ENCODE data around the gene RRH. TPM values are rescaled to one million over a fixed set of nuclear protein-coding genes. Genes with fewer than 3 reads are reported as not detected.
"Not testable (repeated sequence)": the region's sequence is repeated elsewhere in the genome, so short reads cannot be mapped to it uniquely, and the experiment has no call there.

Gene RRH
- total RNA-seq, 1 experiment from 2014 or later: not detected

DNA sequence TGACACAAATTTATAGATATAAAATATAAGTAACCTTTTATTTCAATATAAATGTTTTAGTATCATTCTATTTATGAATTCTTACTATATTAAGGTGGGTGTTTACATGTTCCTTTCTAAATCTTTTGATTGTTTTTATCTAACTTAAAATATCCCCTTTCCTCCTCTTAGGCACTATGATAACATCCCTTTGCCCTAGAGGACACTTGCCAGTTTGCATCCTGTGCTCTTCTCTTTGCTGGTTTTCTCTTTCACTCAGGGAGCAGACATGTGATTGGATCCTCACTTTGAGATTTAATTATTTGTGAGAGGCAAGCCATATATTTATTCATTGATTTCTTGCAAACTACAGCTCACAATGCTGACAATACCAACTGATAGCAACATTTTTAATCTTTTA lies 36.4 kb downstream of the RRH start:
- 0 out of 2 replicates have a peak, but pooled peaks cover 2% of the 10 kb centered on the region for H3K9me3 ChIP-seq (replicated peaks)
- no peak overlapping the region for H3K4me3 ChIP-seq
- no peak for DNase-seq
- H3K36me3 ChIP-seq: no peaks in the 10 kb centered on the region
- no peaks in the 10 kb centered on the region for H3K4me1 ChIP-seq
- no peak overlapping the region for H3K27ac ChIP-seq
- no peaks in the 10 kb centered on the region for H3K27me3 ChIP-seq

DNA sequence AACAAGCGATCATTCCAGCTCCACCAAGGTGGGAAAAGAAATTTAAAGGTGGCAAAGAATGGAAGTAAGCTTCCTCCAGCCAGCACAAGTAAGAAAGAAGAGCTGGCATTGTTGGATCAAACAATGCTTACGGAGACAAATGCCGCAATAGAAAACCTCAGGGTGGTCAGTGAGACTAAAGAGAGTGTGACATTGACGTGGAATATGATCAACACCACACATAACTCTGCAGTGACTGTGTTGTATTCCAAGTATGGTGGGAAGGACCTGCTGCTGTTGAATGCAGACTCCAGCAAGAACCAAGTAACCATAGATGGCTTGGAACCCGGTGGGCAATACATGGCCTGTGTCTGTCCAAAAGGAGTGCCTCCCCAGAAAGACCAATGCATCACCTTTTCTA lies 42.3 kb downstream of the RRH start:
- no peaks in the 10 kb centered on the region for H3K9me3 ChIP-seq (replicated peaks)
- no peak overlapping the region for H3K4me3 ChIP-seq
- H3K36me3 ChIP-seq: no peaks in the 10 kb centered on the region
- no peak for DNase-seq
- H3K27me3 ChIP-seq: no peaks in the 10 kb centered on the region
- H3K4me1 ChIP-seq: no peaks in the 10 kb centered on the region
- H3K27ac ChIP-seq: no peak overlapping the region

DNA sequence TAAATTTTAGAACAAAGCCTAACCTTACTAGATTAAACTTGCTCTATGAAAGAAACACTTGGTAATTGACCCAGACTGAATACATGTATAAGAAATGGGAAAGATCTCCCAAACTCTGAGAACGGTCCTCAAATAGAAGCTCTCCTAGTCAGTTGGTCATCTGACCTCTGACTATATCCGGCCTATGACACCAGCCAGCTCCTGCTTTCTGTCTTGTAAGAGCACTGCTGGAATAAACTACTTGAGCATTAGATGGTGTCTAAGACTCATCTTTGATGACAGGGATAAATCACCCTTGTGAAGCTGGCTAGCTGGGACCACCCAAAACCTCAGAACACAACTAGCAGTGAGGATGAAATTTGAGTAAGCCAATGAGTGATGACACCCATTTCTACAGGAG lies 44.3 kb downstream of the RRH start:
- Histone ChIP-seq H3K27me3 (no peaks in the 10 kb centered on the region), H3K9me3 (replicated peaks) (no peaks in the 10 kb centered on the region), H3K36me3 (no peaks in the 10 kb centered on the region), H3K4me3 (no peak overlapping the region), H3K27ac (no peak overlapping the region), H3K4me1 (no peaks in the 10 kb centered on the region)
- DNase-seq: no peak

DNA sequence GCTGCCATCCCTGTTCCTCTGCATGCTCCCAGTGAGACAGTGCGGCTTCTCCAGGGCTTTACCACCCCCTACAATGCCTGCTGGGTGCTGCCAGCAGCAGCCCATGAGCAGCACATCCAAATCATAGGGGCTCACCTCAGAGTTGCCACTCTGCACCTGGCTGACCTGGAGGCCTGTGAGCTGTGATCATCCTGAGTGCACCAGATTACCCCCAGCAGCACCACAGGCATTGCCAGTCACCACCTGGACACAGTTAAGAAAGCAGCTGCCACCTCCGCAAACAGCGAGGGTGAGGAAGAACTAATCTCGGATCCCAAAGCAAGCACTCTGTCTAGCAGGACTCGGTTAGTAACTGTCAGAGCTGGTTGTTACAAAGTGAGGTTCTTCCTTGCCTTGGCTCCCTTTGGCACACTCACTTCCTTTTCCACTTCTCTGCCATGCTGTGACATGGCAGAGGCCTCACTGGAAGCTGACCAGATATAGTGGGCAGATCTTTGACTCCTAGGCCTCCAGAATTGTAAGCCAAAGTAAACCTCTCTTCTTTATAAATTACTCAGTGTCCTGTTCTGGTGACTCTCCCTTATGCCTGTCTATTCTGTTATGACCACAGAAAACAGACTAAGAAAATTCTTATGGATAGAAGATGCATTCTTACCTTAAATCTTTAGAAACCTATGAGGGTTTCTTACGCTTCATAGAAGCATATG lies 45.3 kb downstream of the RRH start:
- no peaks in the 10 kb centered on the region for H3K9me3 ChIP-seq (replicated peaks)
- H3K4me3 ChIP-seq: no peak overlapping the region
- no peak overlapping the region for H3K27ac ChIP-seq
- H3K36me3 ChIP-seq: no peaks in the 10 kb centered on the region
- DNase-seq: no peak
- no peaks in the 10 kb centered on the region for H3K4me1 ChIP-seq
- no peaks in the 10 kb centered on the region for H3K27me3 ChIP-seq

DNA sequence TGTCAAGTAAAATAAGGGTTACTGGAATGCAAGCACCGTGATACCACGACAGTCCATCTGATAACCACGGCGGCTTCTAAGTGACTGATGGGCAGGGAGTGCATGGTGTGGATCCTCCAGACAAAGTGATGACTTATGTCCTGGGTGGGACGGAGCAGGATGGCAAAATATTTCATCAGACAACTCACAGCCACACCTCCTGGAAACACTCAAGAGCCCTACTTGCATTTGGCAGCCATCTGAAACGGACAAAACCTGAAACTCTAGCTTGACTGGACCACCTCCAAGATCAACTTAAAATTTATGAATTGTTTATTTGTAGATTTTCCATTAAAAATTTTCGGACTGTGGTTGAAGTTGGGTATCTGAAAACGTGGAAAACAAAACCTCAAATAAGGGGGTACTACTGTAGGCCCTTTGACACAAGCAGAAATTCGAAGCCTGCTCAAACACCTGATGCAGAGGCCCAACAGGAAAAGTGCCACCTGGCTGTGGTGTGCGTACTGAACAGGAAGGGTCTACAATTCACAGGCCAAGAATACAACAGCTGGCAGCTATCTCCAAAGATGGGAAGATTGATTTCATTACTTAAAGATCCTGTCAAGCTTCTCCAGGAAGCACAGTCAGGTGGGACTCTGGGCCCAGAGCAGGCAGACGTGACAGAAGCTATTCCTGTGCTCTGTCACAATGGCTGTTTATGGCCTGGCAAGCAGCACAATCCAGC lies 46.2 kb downstream of the RRH start:
- Histone ChIP-seq H3K27ac (no peak overlapping the region), H3K4me3 (no peak overlapping the region), H3K36me3 (no peaks in the 10 kb centered on the region), H3K27me3 (no peaks in the 10 kb centered on the region), H3K9me3 (replicated peaks) (no peaks in the 10 kb centered on the region), H3K4me1 (peaks cover 4% of the 10 kb centered on the region)
- no peak for DNase-seq

DNA sequence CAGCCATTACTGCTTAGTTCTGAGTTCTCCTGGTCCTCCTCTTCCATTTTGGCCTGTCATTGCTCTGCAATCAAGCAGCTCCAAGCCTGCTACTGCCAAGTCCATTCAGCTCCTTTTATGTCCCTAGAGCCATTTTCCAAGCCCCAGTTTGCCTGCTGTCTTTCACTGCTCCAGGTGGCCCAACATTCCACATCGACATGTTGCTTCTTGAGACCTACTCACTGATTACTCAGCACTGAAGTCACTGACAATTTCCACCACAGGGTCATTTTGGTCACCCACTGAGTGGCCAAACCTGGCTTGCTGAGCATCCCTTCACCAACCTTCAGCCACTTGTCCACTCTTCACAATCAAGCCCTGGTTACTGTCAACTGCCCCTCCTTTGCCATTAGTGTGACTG lies 47.3 kb downstream of the RRH start:
- H3K27me3 ChIP-seq: no peaks in the 10 kb centered on the region
- no peaks in the 10 kb centered on the region for H3K9me3 ChIP-seq (replicated peaks)
- peaks cover 4% of the 10 kb centered on the region for H3K4me1 ChIP-seq
- no peak overlapping the region for H3K27ac ChIP-seq
- H3K36me3 ChIP-seq: no peaks in the 10 kb centered on the region
- no peak for DNase-seq
- no peak overlapping the region for H3K4me3 ChIP-seq

DNA sequence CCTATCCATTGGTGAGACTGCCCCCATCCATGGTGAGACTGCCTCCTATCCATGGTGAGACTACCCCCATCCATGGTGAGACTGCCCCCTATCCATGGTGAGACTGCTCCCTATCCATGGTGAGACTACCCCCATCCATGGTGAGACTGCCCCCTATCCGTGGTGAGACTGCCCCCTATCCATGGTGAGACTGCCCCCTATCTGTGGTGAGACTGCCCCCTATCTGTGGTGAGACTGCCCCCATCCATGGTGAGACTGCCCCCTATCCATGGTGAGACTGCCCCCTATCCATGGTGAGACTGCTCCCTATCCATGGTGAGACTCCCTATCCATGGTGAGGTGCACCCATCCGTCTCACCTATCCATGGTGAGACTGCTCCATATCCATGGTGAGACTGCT lies 47.8 kb downstream of the RRH start:
- not testable (repeated sequence) for H3K4me3 ChIP-seq; H3K4me1 ChIP-seq; DNase-seq; H3K27ac ChIP-seq; H3K9me3 ChIP-seq (replicated peaks); H3K36me3 ChIP-seq; H3K27me3 ChIP-seq

DNA sequence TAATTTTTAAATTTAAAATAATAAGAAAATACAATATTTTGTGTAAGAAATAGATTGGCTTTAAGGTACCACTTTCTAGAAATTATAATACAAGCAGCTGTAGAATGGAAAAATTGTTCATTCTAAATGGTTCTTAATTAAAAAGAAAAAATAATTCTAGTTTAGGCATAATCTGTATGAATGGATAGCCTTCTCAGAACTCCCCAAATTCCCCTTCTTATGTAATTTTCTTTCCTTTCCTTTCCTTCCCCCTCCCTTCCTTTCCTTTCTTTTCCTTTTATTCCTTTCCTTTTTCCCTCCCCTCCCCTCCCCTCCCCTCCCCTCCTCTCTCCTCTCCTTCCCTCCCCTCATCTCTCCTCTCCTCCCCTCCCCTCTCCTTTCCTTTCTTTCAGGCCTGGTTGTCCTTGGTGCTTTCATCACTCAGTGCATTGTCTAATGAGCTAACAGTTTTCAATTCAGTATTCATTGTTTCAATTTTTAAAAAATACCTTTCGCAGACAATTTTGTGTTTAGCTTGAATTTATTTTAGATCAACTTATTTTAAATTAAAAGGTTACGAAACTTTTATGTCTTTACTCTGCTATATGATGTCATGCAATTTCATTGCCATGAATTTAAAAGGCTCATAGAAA lies 49.0 kb downstream of the RRH start:
- peaks cover 4% of the 10 kb centered on the region for H3K4me1 ChIP-seq
- no peaks in the 10 kb centered on the region for H3K27me3 ChIP-seq
- no peaks in the 10 kb centered on the region for H3K9me3 ChIP-seq (replicated peaks)
- DNase-seq: no peak
- no peak overlapping the region for H3K4me3 ChIP-seq
- H3K36me3 ChIP-seq: no peaks in the 10 kb centered on the region
- no peak overlapping the region for H3K27ac ChIP-seq

DNA sequence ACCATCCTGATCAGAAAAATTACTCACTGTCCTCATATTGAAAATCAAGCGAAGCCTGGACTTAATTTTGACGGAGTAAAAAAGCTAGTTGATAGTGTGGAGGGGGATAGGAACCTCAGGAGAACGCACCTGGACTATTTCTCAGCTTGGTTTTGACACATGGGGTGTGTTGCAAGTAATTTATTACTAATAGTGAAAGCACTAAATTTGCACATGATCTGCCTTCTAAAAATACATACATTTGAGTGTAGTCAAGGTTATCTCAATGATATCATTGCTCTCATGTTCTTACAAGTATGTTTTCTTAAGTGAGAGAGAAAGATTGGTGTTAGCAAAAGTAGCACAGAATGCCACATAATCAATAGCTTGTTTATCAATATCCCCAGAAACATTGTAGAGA lies 49.6 kb downstream of the RRH start:
- H3K27me3 ChIP-seq: no peaks in the 10 kb centered on the region
- H3K9me3 ChIP-seq (replicated peaks): no peaks in the 10 kb centered on the region
- peaks cover 4% of the 10 kb centered on the region for H3K4me1 ChIP-seq
- DNase-seq: no peak
- H3K27ac ChIP-seq: no peak overlapping the region
- no peaks in the 10 kb centered on the region for H3K36me3 ChIP-seq
- H3K4me3 ChIP-seq: no peak overlapping the region

DNA sequence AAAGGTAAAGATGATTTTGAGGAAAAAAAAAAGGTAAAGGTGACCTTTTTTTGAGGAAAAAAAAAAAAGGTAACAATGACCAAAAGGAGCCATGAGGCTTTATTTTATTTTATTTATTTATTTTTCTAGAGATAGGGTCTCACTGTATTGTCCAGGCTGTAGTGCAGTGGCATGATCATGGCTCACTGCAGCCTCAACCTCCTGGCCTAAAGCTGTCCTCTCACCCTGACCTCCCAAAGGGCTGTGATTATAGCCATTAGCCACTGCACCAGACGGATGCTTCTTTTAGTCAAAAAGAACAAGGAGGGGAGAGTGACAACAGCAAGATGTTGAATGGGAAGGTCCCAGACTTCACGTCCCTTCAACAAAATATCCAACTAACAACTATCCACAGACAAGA lies 50.6 kb downstream of the RRH start:
- H3K36me3 ChIP-seq: no peaks in the 10 kb centered on the region
- H3K4me1 ChIP-seq: peaks cover 4% of the 10 kb centered on the region
- DNase-seq: no peak
- H3K4me3 ChIP-seq: no peak overlapping the region
- H3K27me3 ChIP-seq: no peaks in the 10 kb centered on the region
- H3K27ac ChIP-seq: no peak overlapping the region
- H3K9me3 ChIP-seq (replicated peaks): no peaks in the 10 kb centered on the region

DNA sequence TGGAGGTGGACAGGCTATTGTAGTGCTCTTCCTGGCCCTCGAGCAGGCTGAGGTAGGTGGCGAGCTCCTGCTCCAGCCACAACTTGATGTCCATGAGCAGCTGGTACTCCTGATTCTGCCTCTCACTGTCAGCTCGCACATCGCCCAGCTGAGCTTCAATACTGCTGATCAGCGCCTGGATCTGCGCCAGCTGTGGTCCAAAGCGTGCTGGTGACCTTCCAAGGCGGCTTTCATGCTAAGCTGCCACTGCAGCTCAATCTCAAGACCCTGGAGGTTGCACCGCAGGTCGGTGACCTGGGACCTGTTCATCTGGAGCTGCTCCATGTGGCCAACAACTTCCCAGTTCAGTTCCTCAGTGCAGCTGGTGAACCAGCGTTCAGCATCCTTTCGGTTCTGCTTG lies 51.3 kb downstream of the RRH start:
- H3K36me3 ChIP-seq: no peaks in the 10 kb centered on the region
- peak; percentile 75 to 82 for DNase-seq
- no peak overlapping the region for H3K4me3 ChIP-seq

DNA sequence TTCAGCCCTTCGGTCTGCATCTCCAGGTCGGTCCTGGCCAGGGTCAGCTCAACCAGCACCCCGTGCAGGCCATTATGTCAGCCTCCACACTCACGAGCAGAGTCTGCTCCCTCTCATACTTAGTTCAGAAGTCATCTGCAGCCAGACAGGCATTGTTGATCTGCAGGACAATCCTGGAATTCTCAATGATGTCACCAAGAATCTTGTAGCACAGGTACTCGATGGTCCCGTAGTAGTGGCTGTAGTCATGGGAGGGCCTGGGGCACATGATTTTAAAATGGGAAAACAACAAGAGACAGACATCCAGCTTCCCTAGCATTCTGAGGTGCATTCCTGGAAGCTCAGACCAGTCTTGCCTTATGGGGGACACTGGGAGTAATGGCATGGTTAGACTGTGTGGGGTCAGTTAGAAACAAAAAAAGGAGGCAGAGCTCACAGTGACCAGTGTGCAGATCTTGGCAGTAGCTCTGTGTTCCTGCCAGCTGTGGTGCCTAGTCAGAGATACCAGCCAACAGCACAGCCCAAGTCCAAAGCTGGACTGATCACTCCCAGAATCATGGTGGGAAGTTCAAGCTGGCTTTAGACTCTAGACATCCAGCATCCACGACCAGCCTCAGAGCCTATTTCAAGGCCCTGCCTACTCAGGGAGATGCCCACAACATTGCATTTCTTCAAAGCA lies 52.0 kb downstream of the RRH start:
- H3K4me1 ChIP-seq: peaks cover 4% of the 10 kb centered on the region
- DNase-seq: no peak
- no peaks in the 10 kb centered on the region for H3K36me3 ChIP-seq
- H3K27ac ChIP-seq: no peak overlapping the region
- no peaks in the 10 kb centered on the region for H3K27me3 ChIP-seq
- no peak overlapping the region for H3K4me3 ChIP-seq
- no peaks in the 10 kb centered on the region for H3K9me3 ChIP-seq (replicated peaks)

More for the DNA sequence above, 51.3 kb downstream of the RRH start:
- H3K27ac ChIP-seq: no peak overlapping the region
- peaks cover 4% of the 10 kb centered on the region for H3K4me1 ChIP-seq
- no peaks in the 10 kb centered on the region for H3K9me3 ChIP-seq (replicated peaks)
- H3K27me3 ChIP-seq: no peaks in the 10 kb centered on the region

DNA sequence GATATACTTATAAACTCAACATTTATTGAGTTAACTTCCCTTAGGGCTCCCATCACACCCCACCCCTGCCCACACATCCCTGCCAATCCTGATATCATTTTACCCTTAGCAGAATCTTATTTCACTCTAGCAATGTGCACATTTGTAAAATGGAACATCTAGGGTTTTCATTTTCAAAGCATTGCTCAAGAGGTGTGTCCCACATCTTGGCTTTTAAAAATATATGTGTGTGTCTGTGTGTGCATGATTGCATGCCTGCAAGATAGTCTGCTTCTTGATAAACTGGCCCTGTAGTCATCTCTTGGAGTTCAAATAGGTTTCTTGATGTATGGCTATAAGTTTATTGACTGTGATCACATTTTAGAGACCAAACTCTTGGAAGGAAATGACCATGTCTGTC lies 58.5 kb downstream of the RRH start:
- Histone ChIP-seq H3K4me1 (no peaks in the 10 kb centered on the region), H3K36me3 (no peaks in the 10 kb centered on the region), H3K4me3 (no peak overlapping the region), H3K27ac (no peak overlapping the region), H3K9me3 (replicated peaks) (no peaks in the 10 kb centered on the region), H3K27me3 (no peaks in the 10 kb centered on the region)
- no peak for DNase-seq

DNA sequence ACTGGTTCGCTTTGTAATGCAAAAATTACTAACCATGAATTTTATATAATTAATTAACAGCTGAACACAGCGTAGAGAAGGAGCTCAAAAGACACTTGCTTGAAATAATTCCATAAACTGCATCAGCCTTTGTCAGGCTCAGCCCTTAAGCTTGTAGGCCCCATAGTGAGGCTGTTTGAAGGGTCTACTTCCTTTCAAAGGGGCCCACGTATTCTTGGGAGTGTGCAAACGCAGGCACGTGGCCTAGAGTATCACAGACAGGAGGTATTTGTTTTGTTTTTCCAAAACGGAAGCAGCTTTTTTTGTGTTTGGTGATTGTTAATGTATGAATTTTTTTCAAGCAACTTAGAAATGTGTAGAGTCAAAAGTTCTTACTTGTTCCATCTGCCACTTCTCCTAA lies 59.3 kb downstream of the RRH start:
- Histone ChIP-seq H3K9me3 (replicated peaks) (no peaks in the 10 kb centered on the region), H3K4me1 (no peaks in the 10 kb centered on the region), H3K4me3 (no peak overlapping the region), H3K36me3 (no peaks in the 10 kb centered on the region), H3K27me3 (no peaks in the 10 kb centered on the region), H3K27ac (no peak overlapping the region)
- no peak for DNase-seq

DNA sequence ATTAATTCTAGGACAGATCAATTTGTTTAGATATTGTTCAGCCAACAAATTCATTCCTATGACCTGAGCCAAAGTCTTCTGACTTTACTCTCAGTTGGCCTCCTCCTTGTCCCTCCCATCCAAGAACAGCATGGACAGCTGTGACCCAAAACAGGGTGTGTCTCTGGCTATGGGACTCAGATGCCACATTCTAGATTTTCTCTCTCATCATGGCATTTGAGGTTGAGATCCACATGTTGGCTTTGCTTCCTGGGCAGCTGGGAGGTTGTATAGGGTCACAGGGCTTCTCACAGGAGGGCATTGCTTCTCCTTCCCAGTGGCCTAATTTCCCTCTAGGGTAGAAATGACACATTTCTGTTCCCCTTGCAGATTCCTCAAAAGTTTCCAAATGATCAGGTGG lies 62.3 kb downstream of the RRH start:
- H3K4me1 ChIP-seq: no peaks in the 10 kb centered on the region
- no peak overlapping the region for H3K27ac ChIP-seq
- no peaks in the 10 kb centered on the region for H3K9me3 ChIP-seq (replicated peaks)
- H3K36me3 ChIP-seq: no peaks in the 10 kb centered on the region
- no peaks in the 10 kb centered on the region for H3K27me3 ChIP-seq
- no peak for DNase-seq
- H3K4me3 ChIP-seq: no peak overlapping the region
